IMR-90 (cell line): ENCODE measurements around the gene CLTA. TPM values are rescaled to one million over a fixed set of nuclear protein-coding genes. Genes with fewer than 3 reads are reported as not detected.

Experiments used
- ATAC-seq: fragments of 200-7000 bp; cut with Tn5 transposase; 2 replicates; pipeline ENCODE4 v1.9.1; 2020; ENCODE audit warnings: low read depth, mild to moderate bottlenecking, moderate library complexity
- BruUV-seq: library from RNA; stranded (reverse); fragments of 400-500 nt; replicated peaks from 2 replicates; lab custom pipeline; 2021; lab: Mats Ljungman, UMichigan
- CTCF ChIA-PET: fragments of 300-600 bp; formaldehyde crosslinking; extraction: SDS; loops from one replicate; lab custom pipeline; 2021; ENCODE audit warnings: antibody characterized with exemption; lab: Yijun Ruan, JAX
- POLR2A ChIA-PET: fragments of 300-600 bp; sonication (Branson Sonifier 250); formaldehyde crosslinking; loops from one replicate; lab custom pipeline; 2022; ENCODE audit warnings: antibody characterized with exemption; ENCODE audit not compliant: unreplicated experiment; lab: Charles Lee
- DNase-seq: peaks from one replicate; pipeline ENCODE4 v3.0.0; 2013
- H2AFZ ChIP-seq: replicated peaks from 2 replicates; pipeline ENCODE3; 2013; ENCODE audit warnings: low read length, mild to moderate bottlenecking; ENCODE audit not compliant: poor library complexity
- H2AK5ac ChIP-seq: 2 replicates; pipeline ENCODE4 v1.6.1; 2013; ENCODE audit warnings: low read depth, low read length, inconsistent platforms
- H2AK9ac ChIP-seq: replicated peaks from 2 replicates; pipeline ENCODE3; 2013; ENCODE audit warnings: mild to moderate bottlenecking, low read depth, low read length, moderate library complexity; ENCODE audit not compliant: poor library complexity
- H2BK120ac ChIP-seq: 2 replicates; pipeline ENCODE4 v1.6.1; 2013; ENCODE audit warnings: low read depth, low read length, inconsistent platforms
- H2BK15ac ChIP-seq: 3 replicates; pipeline ENCODE4 v1.6.1; 2013; ENCODE audit warnings: low read depth, low read length, inconsistent platforms
- H2BK20ac ChIP-seq: 2 replicates; pipeline ENCODE4 v1.6.1; 2013; ENCODE audit warnings: low read depth, mild to moderate bottlenecking, inconsistent platforms, low read length, moderate library complexity
- H2BK5ac ChIP-seq: 2 replicates; pipeline ENCODE4 v1.6.1; 2013; ENCODE audit warnings: mild to moderate bottlenecking, low read depth, low read length, inconsistent platforms; ENCODE audit not compliant: poor library complexity, severe bottlenecking
- H3K14ac ChIP-seq: replicated peaks from 2 replicates; pipeline ENCODE4 v1.6.1; 2013; ENCODE audit warnings: low read depth, low read length, inconsistent platforms
- H3K18ac ChIP-seq: 2 replicates; pipeline ENCODE4 v1.6.1; 2013; ENCODE audit warnings: low read depth, low read length, control low read depth
- H3K23ac ChIP-seq: 2 replicates; pipeline ENCODE4 v1.6.1; 2013; ENCODE audit warnings: low read depth, low read length, inconsistent platforms
- H3K27ac ChIP-seq: 2 replicates; pipeline ENCODE4 v1.5.1; 2013; ENCODE audit warnings: mild to moderate bottlenecking, control low read depth, low read length; ENCODE audit not compliant: insufficient read depth
- H3K27me3 ChIP-seq: 2 replicates; pipeline ENCODE4 v1.6.1; 2013; ENCODE audit warnings: low read length; ENCODE audit not compliant: control insufficient read depth, insufficient read depth
- H3K36me3 ChIP-seq: 2 replicates; pipeline ENCODE4 v1.6.1; 2013; ENCODE audit warnings: low read length, mixed read lengths; ENCODE audit not compliant: control insufficient read depth, insufficient read depth
- H3K4ac ChIP-seq: 2 replicates; pipeline ENCODE4 v1.6.1; 2013; ENCODE audit warnings: low read depth, low read length, inconsistent platforms
- H3K4me1 ChIP-seq: 2 replicates; pipeline ENCODE4 v1.6.1; 2013; ENCODE audit warnings: low read length, mixed read lengths; ENCODE audit not compliant: control insufficient read depth, insufficient read depth
- H3K4me2 ChIP-seq: 2 replicates; pipeline ENCODE4 v1.6.1; 2013; ENCODE audit warnings: low read depth, mild to moderate bottlenecking, control low read depth, low read length, moderate library complexity
- H3K4me3 ChIP-seq: 2 replicates; pipeline ENCODE4 v1.5.1; 2013; ENCODE audit warnings: low read depth, mild to moderate bottlenecking, control low read depth, low read length, moderate library complexity; ENCODE audit not compliant: insufficient read depth
- H3K56ac ChIP-seq: 2 replicates; pipeline ENCODE4 v1.6.1; 2013; ENCODE audit warnings: low read length, inconsistent platforms; ENCODE audit not compliant: insufficient read depth; ENCODE audit errors: extremely low read depth
- H3K79me1 ChIP-seq, 2 experiments: 2 replicates each; pipeline ENCODE4 v1.6.1; 2013; ENCODE audit warnings: low read length in 2 of 2, inconsistent platforms in 1 of 2, low read depth in 1 of 2
- H3K9ac ChIP-seq: 2 replicates; pipeline ENCODE4 v1.6.1; 2013; ENCODE audit warnings: low read depth, low read length, control low read depth
- H3K9me1 ChIP-seq: 2 replicates; pipeline ENCODE4 v1.6.1; 2013; ENCODE audit warnings: low read length, inconsistent platforms; ENCODE audit not compliant: insufficient read depth
- H3K9me3 ChIP-seq: 2 replicates; pipeline ENCODE4 v1.6.1; 2013; ENCODE audit warnings: low read length; ENCODE audit not compliant: control insufficient read depth, insufficient read depth
- H4K20me1 ChIP-seq: 2 replicates; pipeline ENCODE4 v1.6.1; 2013; ENCODE audit warnings: low read length, inconsistent platforms; ENCODE audit not compliant: insufficient read depth
- H4K5ac ChIP-seq: 2 replicates; pipeline ENCODE4 v1.6.1; 2013; ENCODE audit warnings: mild to moderate bottlenecking, low read depth, low read length, control low read depth
- H4K8ac ChIP-seq, 2 experiments: 2 replicates each; pipeline ENCODE4 v1.6.1; 2013; ENCODE audit warnings: low read depth in 2 of 2, low read length in 2 of 2, control low read depth in 1 of 2, inconsistent platforms in 1 of 2
- H4K91ac ChIP-seq: 2 replicates; pipeline ENCODE4 v1.6.1; 2013; ENCODE audit warnings: low read depth, low read length, inconsistent platforms; ENCODE audit not compliant: insufficient read depth
- FOS ChIP-seq: fragments of 150-350 bp; IDR thresholded peaks from 2 replicates; pipeline ENCODE4 v1.6.1; 2016; ENCODE audit warnings: low read depth, low read length
- MAFK ChIP-seq: IDR thresholded peaks from 2 replicates; pipeline ENCODE4 v1.6.1; 2012; ENCODE audit warnings: low read depth, low read length, improper control_type of control experiment
- MAZ ChIP-seq: IDR thresholded peaks from 2 replicates; pipeline ENCODE4 v1.6.1; 2012; ENCODE audit warnings: low read depth, mild to moderate bottlenecking, low read length, improper control_type of control experiment, moderate library complexity, borderline replicate concordance
- MXI1 ChIP-seq: IDR thresholded peaks from 2 replicates; pipeline ENCODE4 v1.6.1; 2012; ENCODE audit warnings: low read depth, mild to moderate bottlenecking, low read length, moderate library complexity, borderline replicate concordance
- POLR2A ChIP-seq: IDR thresholded peaks from 2 replicates; pipeline ENCODE4 v1.6.1; 2012; ENCODE audit warnings: mild to moderate bottlenecking, low read depth, low read length
- RAD21 ChIP-seq: IDR thresholded peaks from 2 replicates; pipeline ENCODE4 v1.6.1; 2012; ENCODE audit warnings: low read length, improper control_type of control experiment
- RFX5 ChIP-seq: IDR thresholded peaks from 2 replicates; pipeline ENCODE4 v1.8.0; 2012; ENCODE audit warnings: low read depth, mild to moderate bottlenecking, low read length, moderate library complexity
- SMC3 ChIP-seq: fragments of 150-350 bp; IDR thresholded peaks from 2 replicates; pipeline ENCODE4 v1.6.1; 2016; ENCODE audit warnings: low read depth, mild to moderate bottlenecking, antibody characterized with exemption, low read length, moderate library complexity
- WGBS, 2 experiments: methylation state at CpG; one replicate each; pipeline versions ENCODE4 v1.1.5 to v1.1.7; 2013; ENCODE audit warnings: missing lambda C conversion rate in 2 of 2; ENCODE audit not compliant: insufficient read length in 1 of 2; ENCODE audit errors: extremely low coverage in 2 of 2; 5-methylcytosine and 5-hydroxymethylcytosine counted together
- dilution Hi-C: fragments of 300-500 bp; cut with HindIII; formaldehyde crosslinking; loops from one replicate; pipeline ENCODE4 v1.14.3; 2018; ENCODE audit warnings: low sequenced_read_pairs; ENCODE audit not compliant: unreplicated experiment
- in situ Hi-C: fragments of 300-500 bp; cut with MboI; formaldehyde crosslinking; loops from 3 replicates; pipeline ENCODE4 v1.14.3; 2019; ENCODE audit warnings: low sequenced_read_pairs, inconsistent platforms, mixed read lengths
- intact Hi-C: fragments of 100-400 bp; cut with micrococcal nuclease; formaldehyde crosslinking; loops from 2 replicates; pipeline ENCODE4 v1.10.0; 2022
- polyA plus RNA-seq, 3 experiments: library from polyadenylated mRNA; depleted of rRNA; stranded (reverse); fragments of >200 nt; gene quantifications; 2 replicates each; pipeline ENCODE4 v1.2.3, GENCODE V29; 2012; ENCODE audit warnings: low replicate concordance in 1 of 3
- total RNA-seq: library from RNA; depleted of rRNA; stranded (reverse); fragments of >200 nt; gene quantifications from 2 replicates; pipeline ENCODE4 v1.2.3, GENCODE V29; 2012
- TF ChIP-seq, protein P1 (sequence below): fragments of 150-350 bp; IDR thresholded peaks from 2 replicates; pipeline ENCODE4 v1.6.1; 2016; ENCODE audit warnings: low read depth, mild to moderate bottlenecking, low read length, moderate library complexity, borderline replicate concordance
- TF ChIP-seq, protein P2 (sequence below): conservative IDR thresholded peaks from 2 replicates; pipeline ENCODE4 v1.5.1; 2012; ENCODE audit warnings: mild to moderate bottlenecking, low read depth, low read length, improper control_type of control experiment
- TF ChIP-seq, protein P3 (sequence below): fragments of 150-350 bp; IDR thresholded peaks from 2 replicates; pipeline ENCODE4 v1.6.1; 2017; ENCODE audit warnings: mild to moderate bottlenecking, antibody characterized with exemption, low read length, low read depth

The CLTA gene
- total and polyA plus RNA-seq, 2 of the 4 experiments (the other 2 are of a cell fraction), result 133 to 246 TPM

DNA sequence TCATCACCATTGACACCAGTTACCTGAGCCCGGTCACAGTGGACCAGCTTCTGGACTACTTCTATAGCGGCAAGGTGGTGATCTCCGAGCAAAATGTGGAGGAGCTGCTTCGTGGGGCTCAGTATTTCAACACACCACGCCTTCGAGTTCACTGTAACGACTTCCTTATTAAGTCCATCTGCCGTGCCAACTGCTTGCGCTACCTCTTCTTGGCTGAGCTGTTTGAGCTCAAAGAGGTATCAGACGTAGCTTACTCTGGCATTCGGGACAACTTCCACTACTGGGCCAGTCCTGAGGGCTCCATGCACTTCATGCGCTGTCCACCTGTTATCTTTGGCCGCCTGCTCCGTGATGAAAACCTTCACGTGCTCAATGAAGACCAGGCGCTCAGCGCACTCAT, 21.0 kb upstream of the CLTA start:
- no peak overlapping the region for H3K23ac ChIP-seq
- POLR2A ChIA-PET, result no interaction called here
- H2BK5ac ChIP-seq, result no peak overlapping the region
- no peaks in the 10 kb centered on the region for H4K20me1 ChIP-seq
- peaks cover 4% of the 10 kb centered on the region; the same call in 1 of the 2 replicates for H3K9me1 ChIP-seq
- TF ChIP-seq SMC3 (no peak), POLR2A (no peak), MAZ (no peak), MXI1 (no peak), RFX5 (no peak), FOS (no peak), MAFK (no peak), RAD21 (no peak)
- TF ChIP-seq, protein P1, sequence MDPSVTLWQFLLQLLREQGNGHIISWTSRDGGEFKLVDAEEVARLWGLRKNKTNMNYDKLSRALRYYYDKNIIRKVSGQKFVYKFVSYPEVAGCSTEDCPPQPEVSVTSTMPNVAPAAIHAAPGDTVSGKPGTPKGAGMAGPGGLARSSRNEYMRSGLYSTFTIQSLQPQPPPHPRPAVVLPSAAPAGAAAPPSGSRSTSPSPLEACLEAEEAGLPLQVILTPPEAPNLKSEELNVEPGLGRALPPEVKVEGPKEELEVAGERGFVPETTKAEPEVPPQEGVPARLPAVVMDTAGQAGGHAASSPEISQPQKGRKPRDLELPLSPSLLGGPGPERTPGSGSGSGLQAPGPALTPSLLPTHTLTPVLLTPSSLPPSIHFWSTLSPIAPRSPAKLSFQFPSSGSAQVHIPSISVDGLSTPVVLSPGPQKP, result no peak
- TF ChIP-seq, protein P2, sequence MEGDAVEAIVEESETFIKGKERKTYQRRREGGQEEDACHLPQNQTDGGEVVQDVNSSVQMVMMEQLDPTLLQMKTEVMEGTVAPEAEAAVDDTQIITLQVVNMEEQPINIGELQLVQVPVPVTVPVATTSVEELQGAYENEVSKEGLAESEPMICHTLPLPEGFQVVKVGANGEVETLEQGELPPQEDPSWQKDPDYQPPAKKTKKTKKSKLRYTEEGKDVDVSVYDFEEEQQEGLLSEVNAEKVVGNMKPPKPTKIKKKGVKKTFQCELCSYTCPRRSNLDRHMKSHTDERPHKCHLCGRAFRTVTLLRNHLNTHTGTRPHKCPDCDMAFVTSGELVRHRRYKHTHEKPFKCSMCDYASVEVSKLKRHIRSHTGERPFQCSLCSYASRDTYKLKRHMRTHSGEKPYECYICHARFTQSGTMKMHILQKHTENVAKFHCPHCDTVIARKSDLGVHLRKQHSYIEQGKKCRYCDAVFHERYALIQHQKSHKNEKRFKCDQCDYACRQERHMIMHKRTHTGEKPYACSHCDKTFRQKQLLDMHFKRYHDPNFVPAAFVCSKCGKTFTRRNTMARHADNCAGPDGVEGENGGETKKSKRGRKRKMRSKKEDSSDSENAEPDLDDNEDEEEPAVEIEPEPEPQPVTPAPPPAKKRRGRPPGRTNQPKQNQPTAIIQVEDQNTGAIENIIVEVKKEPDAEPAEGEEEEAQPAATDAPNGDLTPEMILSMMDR, result no peak
- TF ChIP-seq, protein P3, sequence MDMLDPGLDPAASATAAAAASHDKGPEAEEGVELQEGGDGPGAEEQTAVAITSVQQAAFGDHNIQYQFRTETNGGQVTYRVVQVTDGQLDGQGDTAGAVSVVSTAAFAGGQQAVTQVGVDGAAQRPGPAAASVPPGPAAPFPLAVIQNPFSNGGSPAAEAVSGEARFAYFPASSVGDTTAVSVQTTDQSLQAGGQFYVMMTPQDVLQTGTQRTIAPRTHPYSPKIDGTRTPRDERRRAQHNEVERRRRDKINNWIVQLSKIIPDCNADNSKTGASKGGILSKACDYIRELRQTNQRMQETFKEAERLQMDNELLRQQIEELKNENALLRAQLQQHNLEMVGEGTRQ, result no peak
- H2AFZ ChIP-seq, result no peak overlapping the region
- H3K27ac ChIP-seq, result no peak overlapping the region
- DNase-seq, result no peak
- H3K4me2 ChIP-seq, result no peak overlapping the region
- no peak overlapping the region for H3K4ac ChIP-seq
- H2AK5ac ChIP-seq, result no peak overlapping the region
- H3K79me1 ChIP-seq, result no peaks in the 10 kb centered on the region
- H3K9ac ChIP-seq, result no peak overlapping the region
- no peak overlapping the region for H4K5ac ChIP-seq
- intact Hi-C loops, result no loop called here
- no peak overlapping the region for H3K18ac ChIP-seq
- no peak overlapping the region for H3K4me3 ChIP-seq
- dilution Hi-C loops, result no loop called here
- no peak overlapping the region for H2BK20ac ChIP-seq
- H3K9me3 ChIP-seq, result no peaks in the 10 kb centered on the region
- H3K4me1 ChIP-seq, result peaks cover 12% of the 10 kb centered on the region
- no peak overlapping the region for H3K56ac ChIP-seq
- no peaks in the 10 kb centered on the region for H3K36me3 ChIP-seq
- H3K14ac ChIP-seq, result no peak overlapping the region
- in situ Hi-C loops, result loop anchor here (10.0 kb wide), 1 partner anchor 205 kb away; no protein-coding TSS in a partner anchor
- ATAC-seq, result no peak
- BruUV-seq, result no TSS peak
- H4K91ac ChIP-seq, result no peak overlapping the region
- no peak overlapping the region for H4K8ac ChIP-seq
- no peak overlapping the region for H2BK15ac ChIP-seq
- 92% methylated on average over 11 of the region's 17 CpGs; no CpG with 5 or more reads in 1 of the 2 experiments for WGBS, 2 experiments
- no peaks in the 10 kb centered on the region; the same call in 1 of the 2 replicates for H3K27me3 ChIP-seq
- no peak overlapping the region for H2AK9ac ChIP-seq
- H2BK120ac ChIP-seq, result no peak overlapping the region
- CTCF ChIA-PET, result interaction anchor here (1.2 kb wide), 1 partner anchor 67 kb away, joined by 3 read pairs; no protein-coding TSS in a partner anchor
